Measurements from ENCODE around the gene NRTN.

NRTN gene

GRCh38 chr19:5877882-5878281 is 73.0 kb downstream of the NRTN start:
- H3K9ac ChIP-seq (ENCODE audit: low read depth, low read length): no peak overlapping the region
- no peaks in the 10 kb centered on the region for H4K20me1 ChIP-seq (ENCODE audit: insufficient read depth, low read length)
- no peaks in the 10 kb centered on the region for H3K4me1 ChIP-seq (ENCODE audit: insufficient read depth, low read length)
- H2AFZ ChIP-seq (ENCODE audit: low read depth, low read length): no peak overlapping the region
- H3K36me3 ChIP-seq (ENCODE audit: insufficient read depth, low read length): no peaks in the 10 kb centered on the region
- H3K9me3 ChIP-seq (ENCODE audit: insufficient read depth, low read length, severe bottlenecking): no peaks in the 10 kb centered on the region
- no peak overlapping the region for H3K4me3 ChIP-seq (ENCODE audit: low read depth in 1 of 2, low read length in 2 of 2)
- ATAC-seq (ENCODE audit: insufficient read depth, low read depth): no peak
- H3K4me2 ChIP-seq (ENCODE audit: insufficient read depth, low read length): no peak overlapping the region
- no peak overlapping the region for H3K27ac ChIP-seq (ENCODE audit: low read length)
- TF ChIP-seq EZH2 (IDR thresholded peaks at IDR 0.05; ENCODE audit: borderline replicate concordance, low read depth, low read length, severe bottlenecking) (no peak), CTCF (IDR thresholded peaks at IDR 0.05; ENCODE audit: borderline replicate concordance, extremely low read depth, low read length, poor library complexity, severe bottlenecking) (no peak)
- H3K79me2 ChIP-seq (ENCODE audit: insufficient read depth, low read length): no peaks in the 10 kb centered on the region
- no peaks in the 10 kb centered on the region for H3K27me3 ChIP-seq (ENCODE audit: insufficient read depth, low read length, poor library complexity)
- no peak for DNase-seq
